GM12878 (cell line): ENCODE data around the gene ANO1. TPM values are rescaled to one million over a fixed set of nuclear protein-coding genes. Genes with fewer than 3 reads are reported as not detected.

Experiments
- ATAC-seq: fragments of 200-7000 bp; cut with Tn5 transposase; 3 replicates; pipeline ENCODE4 v1.9.1; 2020; ENCODE audit warnings: mild to moderate bottlenecking, moderate library complexity
- BruUV-seq: library from RNA; stranded (reverse); fragments of 400-500 nt; replicated peaks from 2 replicates; lab custom pipeline; 2021; lab: Mats Ljungman, UMichigan
- CTCF ChIA-PET: fragments of 300-600 bp; sonication (Branson Sonifier 250); formaldehyde crosslinking; extraction: SDS; loops from one replicate; lab custom pipeline; 2021; ENCODE audit warnings: inconsistent platforms; lab: Yijun Ruan, JAX
- POLR2A ChIA-PET: fragments of 350-600 bp; formaldehyde crosslinking; extraction: SDS; loops from one replicate; lab custom pipeline; 2021; ENCODE audit warnings: inconsistent platforms; lab: Charles Lee
- RAD21 ChIA-PET: fragments of 300-600 bp; sonication (Branson Sonifier 250); formaldehyde crosslinking; loops from one replicate; lab custom pipeline; 2023; ENCODE audit warnings: antibody characterized with exemption; ENCODE audit not compliant: unreplicated experiment; lab: Charles Lee
- SMC1A ChIA-PET: fragments of 300-600 bp; sonication (Branson Sonifier 250); formaldehyde crosslinking; loops from one replicate; lab custom pipeline; 2023; ENCODE audit not compliant: unreplicated experiment, uncharacterized antibody; lab: Charles Lee
- DNase-seq: peaks from one replicate; pipeline ENCODE4 v3.0.0-alpha.2; 2011; ENCODE audit warnings: low read depth, low spot score
- FAIRE-seq: peaks from 3 replicates; lab custom pipeline; 2011; peaks lifted over from hg19 to GRCh38; lab: Jason Lieb, UNC
- H2AFZ ChIP-seq: 2 replicates; pipeline ENCODE4 v1.6.0; 2011; ENCODE audit warnings: low read depth, low read length, control low read depth; ENCODE audit not compliant: control insufficient read depth
- H3K27ac ChIP-seq: 2 replicates; pipeline ENCODE4 v1.5.1; 2011; ENCODE audit warnings: control low read depth; ENCODE audit not compliant: control insufficient read depth, insufficient read depth
- H3K27me3 ChIP-seq, 2 experiments: replicated peaks in 1 of 2; 2 replicates each; pipeline versions ENCODE4 v1.6.0 to v1.6.1; 2011; ENCODE audit warnings: low read length in 1 of 2; ENCODE audit not compliant: control insufficient read depth in 2 of 2, insufficient read depth in 2 of 2
- H3K36me3 ChIP-seq, 2 experiments: 2 replicates each; pipeline ENCODE4 v1.5.1; 2011; ENCODE audit warnings: low read length in 1 of 2; ENCODE audit not compliant: control insufficient read depth in 2 of 2, insufficient read depth in 2 of 2
- H3K4me1 ChIP-seq: 2 replicates; pipeline ENCODE4 v1.6.1; 2011; ENCODE audit warnings: mild to moderate bottlenecking, low read length, moderate library complexity, mixed read lengths; ENCODE audit not compliant: control insufficient read depth, insufficient read depth
- H3K4me2 ChIP-seq: 2 replicates; pipeline ENCODE4 v1.6.0; 2011; ENCODE audit warnings: control low read depth; ENCODE audit not compliant: control insufficient read depth, insufficient read depth
- H3K4me3 ChIP-seq: fragments of 200-600 bp; sonication (generic); 2 replicates; pipeline ENCODE4 v1.5.1; 2016
- H3K79me2 ChIP-seq: 2 replicates; pipeline ENCODE4 v1.6.0; 2011; ENCODE audit warnings: low read length; ENCODE audit not compliant: control insufficient read depth, insufficient read depth
- H3K9ac ChIP-seq: 2 replicates; pipeline ENCODE4 v1.8.0; 2011; ENCODE audit warnings: low read length, control low read depth, mixed read lengths; ENCODE audit not compliant: control insufficient read depth, insufficient read depth
- H3K9me3 ChIP-seq: replicated peaks from 3 replicates; pipeline ENCODE4 v1.5.1; 2011; ENCODE audit warnings: mild to moderate bottlenecking, low read length; ENCODE audit not compliant: control insufficient read depth, insufficient read depth
- H4K20me1 ChIP-seq: 2 replicates; pipeline ENCODE4 v1.6.0; 2011; ENCODE audit not compliant: control insufficient read depth, insufficient read depth
- BCLAF1 ChIP-seq: fragments of 450-650 bp; IDR thresholded peaks from 2 replicates; pipeline ENCODE4 v1.6.1; 2017; ENCODE audit warnings: antibody characterized with exemption, mild to moderate bottlenecking, moderate library complexity
- CBX5 ChIP-seq: sonication (generic); IDR thresholded peaks from 2 replicates; pipeline ENCODE4 v1.6.1; 2016; ENCODE audit warnings: low read depth, moderate library complexity, mild to moderate bottlenecking, inconsistent platforms
- CEBPB ChIP-seq, 2 experiments: fragments of 150-350 bp in 1 of 2; IDR thresholded peaks; 2 replicates each; pipeline ENCODE4 v1.6.1; 2012 to 2014; ENCODE audit warnings: low read depth in 2 of 2, low read length in 2 of 2, borderline replicate concordance in 1 of 2, inconsistent platforms in 1 of 2
- GABPA ChIP-seq: IDR thresholded peaks from 2 replicates; pipeline ENCODE4 v1.6.1; 2014; ENCODE audit warnings: antibody characterized with exemption, low read depth, mild to moderate bottlenecking, inconsistent platforms
- GATAD2B ChIP-seq: fragments of 450-650 bp; conservative IDR thresholded peaks from 2 replicates; pipeline ENCODE4 v1.6.1; 2017; ENCODE audit warnings: low read depth, mild to moderate bottlenecking, moderate library complexity
- HCFC1 ChIP-seq: fragments of 150-350 bp; IDR thresholded peaks from 2 replicates; pipeline ENCODE4 v1.6.1; 2014; ENCODE audit warnings: low read length
- MEF2B ChIP-seq: fragments of 450-650 bp; IDR thresholded peaks from 2 replicates; pipeline ENCODE4 v1.6.1; 2018; ENCODE audit warnings: mild to moderate bottlenecking, moderate library complexity; ENCODE audit not compliant: partially characterized antibody, poor library complexity, severe bottlenecking
- MTA3 ChIP-seq: IDR thresholded peaks from 2 replicates; pipeline ENCODE4 v1.6.1; 2012; ENCODE audit warnings: low read length, inconsistent platforms, borderline replicate concordance
- NR2C2 ChIP-seq: IDR thresholded peaks from 2 replicates; pipeline ENCODE4 v1.6.1; 2011; ENCODE audit warnings: borderline replicate concordance, low read depth; ENCODE audit not compliant: control insufficient read depth, insufficient read length
- ZNF217 ChIP-seq: fragments of 450-650 bp; IDR thresholded peaks from 2 replicates; pipeline ENCODE4 v1.6.1; 2017; ENCODE audit warnings: antibody characterized with exemption, mild to moderate bottlenecking
- ZNF274 ChIP-seq: IDR thresholded peaks from one replicate; pipeline ENCODE4 v1.8.0; 2011; ENCODE audit not compliant: insufficient read length, insufficient read depth
- WGBS: methylation state at CpG from one replicate; pipeline ENCODE4 v1.1.6; 2016; ENCODE audit warnings: low lambda C conversion rate; ENCODE audit not compliant: insufficient replicate concordance, insufficient coverage; ENCODE audit errors: missing lambda C conversion rate; 5-methylcytosine and 5-hydroxymethylcytosine counted together
- in situ Hi-C: fragments of 300-500 bp; cut with MboI; formaldehyde crosslinking; loops from 9 replicates; pipeline ENCODE4 v1.14.3; 2018; ENCODE audit warnings: mixed read lengths
- intact Hi-C: fragments of 100-400 bp; cut with micrococcal nuclease; formaldehyde crosslinking; loops from one replicate; pipeline ENCODE4 v1.14.2; 2022; ENCODE audit not compliant: unreplicated experiment
- polyA plus RNA-seq, 11 experiments: library from polyadenylated mRNA; depleted of rRNA in 4 of 11; unstranded in 6 of 11; stranded (reverse) in 5 of 11; fragments of >200 nt; fragmentation: Nextera tagmentation in 4 of 11; fragmentation: Illumina TruSeq in 1 of 11; extraction: Ambion mirVana in 4 of 11; extraction: Trizol in 1 of 11; gene quantifications; 1 replicate in 1 of 11; 2 replicates in 10 of 11; pipeline versions ENCODE4 v1.2.1 to v1.2.3, GENCODE V29; 2011 to 2016; ENCODE audit warnings: inconsistent platforms in 2 of 11, missing spikeins in 2 of 11, low read depth in 1 of 11
- total RNA-seq, 4 experiments: library from RNA; depleted of rRNA in 3 of 4; stranded (reverse); fragments of >200 nt in 3 of 4; fragmentation: Illumina TruSeq in 1 of 4; extraction: Trizol in 1 of 4; gene quantifications; 2 replicates each; pipeline versions ENCODE4 v1.2.1 to v1.2.3, GENCODE V29; 2013 to 2021
- TF ChIP-seq, protein P1 (sequence below): fragments of 450-650 bp; IDR thresholded peaks from 2 replicates; pipeline ENCODE4 v1.6.1; 2017; ENCODE audit warnings: mild to moderate bottlenecking, low read depth, inconsistent platforms; ENCODE audit not compliant: poor library complexity, severe bottlenecking

Gene ANO1
- total and polyA plus RNA-seq, 10 of the 15 experiments (the other 5 are each of a cell fraction or from before 2014, with no cell fraction given) = 0.01 to 0.38 (median 0.06) TPM; not detected in 7

- Histone ChIP-seq H3K9me3 (no peaks in the 10 kb centered on the region), H2AFZ (no peak overlapping the region), H3K36me3 (no peaks in the 10 kb centered on the region), H3K27ac (no peak overlapping the region), H3K9ac (no peak overlapping the region), H4K20me1 (no peaks in the 10 kb centered on the region), H3K4me1 (no peaks in the 10 kb centered on the region), H3K4me2 (no peak overlapping the region), H3K4me3 (no peak overlapping the region), H3K27me3 (no peaks in the 10 kb centered on the region; a peak in 2 of 4 replicates), H3K79me2 (no peaks in the 10 kb centered on the region)
- ChIA-PET SMC1A (interaction anchor here (0.6 kb wide), 1 partner anchor 20 kb away, joined by 3 read pairs; no protein-coding TSS in a partner anchor), RAD21 (no interaction called here), CTCF (no interaction called here), POLR2A (no interaction called here)
- TF ChIP-seq NR2C2 = no peak
- TF ChIP-seq GABPA = no peak
- no peak for TF ChIP-seq ZNF217
- no TSS peak for BruUV-seq
- in situ Hi-C loops (no loop called here), intact Hi-C loops (no loop called here)
- DNase-seq (no peak), ATAC-seq (no peak), FAIRE-seq (no peak)
- WGBS = 37% methylated on average over 3 of the region's 3 CpGs
These were observed 142.0 kb downstream of the ANO1 start for GRCh38 chr11:70220136-70220535.

DNA sequence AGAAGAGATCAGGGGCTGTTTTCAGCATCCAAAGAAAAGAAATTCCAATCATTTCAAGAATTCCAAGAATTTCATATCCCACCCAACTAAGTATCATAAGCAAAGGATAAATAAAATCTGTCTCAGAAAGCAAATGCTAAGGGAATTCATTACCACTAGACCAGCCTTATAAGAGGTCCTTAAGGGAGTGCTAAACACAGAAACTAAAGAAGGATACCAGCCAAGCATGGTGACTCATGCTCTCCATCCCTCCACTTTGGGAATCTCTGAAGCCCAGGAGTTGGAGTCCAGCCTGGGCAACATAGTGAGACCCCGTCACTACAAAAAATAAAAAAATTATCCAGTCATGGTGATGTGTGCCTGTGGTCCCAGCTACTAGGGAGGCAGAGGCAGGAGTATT lies 142.8 kb downstream of the ANO1 start:
- no TSS peak for BruUV-seq
- H3K79me2 ChIP-seq = no peaks in the 10 kb centered on the region
- POLR2A ChIA-PET = interaction anchor here (0.6 kb wide), 1 partner anchor 252 kb away, joined by 4 read pairs; no protein-coding TSS in a partner anchor
- H3K27ac ChIP-seq = no peak overlapping the region
- in situ Hi-C loops = no loop called here
- ATAC-seq = no peak
- no peak for FAIRE-seq
- no peaks in the 10 kb centered on the region for H3K36me3 ChIP-seq
- H3K4me2 ChIP-seq = no peak overlapping the region
- CTCF ChIA-PET = no interaction called here
- H2AFZ ChIP-seq = no peak overlapping the region
- intact Hi-C loops = no loop called here
- no peak for DNase-seq
- no peaks in the 10 kb centered on the region; the same call in 2 of the 3 replicates for H3K9me3 ChIP-seq
- SMC1A ChIA-PET = interaction anchor here (0.6 kb wide), 2 partner anchors 20 to 137 kb away, joined by 3 read pairs; no protein-coding TSS in a partner anchor
- H4K20me1 ChIP-seq = no peaks in the 10 kb centered on the region
- H3K4me1 ChIP-seq = no peaks in the 10 kb centered on the region
- no peak overlapping the region for H3K9ac ChIP-seq
- RAD21 ChIA-PET = no interaction called here
- WGBS = 30% methylated on average over 1 of the region's 1 CpG
- H3K27me3 ChIP-seq = peaks cover 0 to 2% of the 10 kb centered on the region in 2 experiments; a peak in 3 of 4 replicates
- no peak overlapping the region for H3K4me3 ChIP-seq
- TF ChIP-seq ZNF274 (no peak), MEF2B (no peak), GATAD2B (no peak), MTA3 (no peak), CEBPB (IDR thresholded peaks at IDR 0.05; ENCODE audit: borderline replicate concordance in 1 of 2, low read depth in 2 of 2, low read length in 2 of 2) (no peak), CBX5 (no peak), HCFC1 (no peak), BCLAF1 (no peak)
- TF ChIP-seq, protein P1, sequence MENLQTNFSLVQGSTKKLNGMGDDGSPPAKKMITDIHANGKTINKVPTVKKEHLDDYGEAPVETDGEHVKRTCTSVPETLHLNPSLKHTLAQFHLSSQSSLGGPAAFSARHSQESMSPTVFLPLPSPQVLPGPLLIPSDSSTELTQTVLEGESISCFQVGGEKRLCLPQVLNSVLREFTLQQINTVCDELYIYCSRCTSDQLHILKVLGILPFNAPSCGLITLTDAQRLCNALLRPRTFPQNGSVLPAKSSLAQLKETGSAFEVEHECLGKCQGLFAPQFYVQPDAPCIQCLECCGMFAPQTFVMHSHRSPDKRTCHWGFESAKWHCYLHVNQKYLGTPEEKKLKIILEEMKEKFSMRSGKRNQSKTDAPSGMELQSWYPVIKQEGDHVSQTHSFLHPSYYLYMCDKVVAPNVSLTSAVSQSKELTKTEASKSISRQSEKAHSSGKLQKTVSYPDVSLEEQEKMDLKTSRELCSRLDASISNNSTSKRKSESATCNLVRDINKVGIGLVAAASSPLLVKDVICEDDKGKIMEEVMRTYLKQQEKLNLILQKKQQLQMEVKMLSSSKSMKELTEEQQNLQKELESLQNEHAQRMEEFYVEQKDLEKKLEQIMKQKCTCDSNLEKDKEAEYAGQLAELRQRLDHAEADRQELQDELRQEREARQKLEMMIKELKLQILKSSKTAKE = no peak
